Ovary (tissue), 9 donors: ENCODE data around the gene ACKR4. TPM values are rescaled to one million over a fixed set of nuclear protein-coding genes. Genes with fewer than 3 reads are reported as not detected.
"Not testable (repeated sequence)": the region's sequence is repeated elsewhere in the genome, so short reads cannot be mapped to it uniquely, and the experiment has no call there.

Experiments
- DNase-seq, 5 donors: peaks; one replicate each; pipeline ENCODE4 v3.0.0-alpha.2; 2019 to 2020
- H3K27ac ChIP-seq, 2 donors: fragments of 200-600 bp; one replicate each; pipeline versions ENCODE4 v1.5.1 to v1.8.0; 2019 to 2022
- H3K27me3 ChIP-seq: fragments of 200-600 bp; one replicate; pipeline ENCODE4 v1.8.0; 2022
- H3K36me3 ChIP-seq: fragments of 200-600 bp; sonication (generic); one replicate; pipeline ENCODE4 v1.5.1; 2019
- H3K4me1 ChIP-seq: one replicate; pipeline ENCODE4 v1.8.1; 2013; ENCODE audit warnings: mild to moderate bottlenecking, moderate library complexity; ENCODE audit not compliant: insufficient read depth
- H3K4me3 ChIP-seq: fragments of 200-600 bp; sonication (generic); one replicate; pipeline ENCODE4 v1.5.1; 2017
- H3K9me3 ChIP-seq, 2 donors: fragments of 200-600 bp in 1 of 2; sonication (generic) in 1 of 2; one replicate each; pipeline versions ENCODE4 v1.5.1 to v1.8.1; 2013 to 2019; ENCODE audit warnings: mild to moderate bottlenecking in 1 of 2, moderate library complexity in 1 of 2
- EP300 ChIP-seq: sonication (generic); formaldehyde crosslinking; IDR thresholded peaks from one replicate; pipeline ENCODE4 v1.6.1; 2017; ENCODE audit warnings: antibody characterized with exemption
- POLR2A ChIP-seq: fragments of 450-650 bp; IDR thresholded peaks from one replicate; pipeline ENCODE4 v1.6.1; 2017; ENCODE audit warnings: antibody characterized with exemption, mild to moderate bottlenecking, moderate library complexity
- WGBS, 3 donors: extraction: QIAGEN DNeasy Blood & Tissue Kit in 1 of 3; methylation state at CpG; one replicate each; pipeline versions ENCODE4 v1.1.5 to v1.1.7; 2013 to 2017; 5-methylcytosine and 5-hydroxymethylcytosine counted together
- intact Hi-C, 4 donors: fragments of 100-400 bp; cut with DNase I; formaldehyde crosslinking; loops; one replicate each; pipeline versions ENCODE4 v1.11.0 to v1.15.1; 2022 to 2023
- polyA plus RNA-seq, 2 donors: library from polyadenylated mRNA; stranded (reverse); fragments of 200-250 nt in 1 of 2; fragments of 350-450 nt in 1 of 2; fragmentation: Illumina TruSeq in 1 of 2; extraction: RNeasy Lipid Tissue Mini Kit (QIAGEN cat#74804) in 1 of 2; gene quantifications; one replicate each; pipeline ENCODE4 v1.2.3, GENCODE V29; 2013 to 2014
- total RNA-seq, 7 donors: library from RNA; depleted of rRNA in 2 of 7; stranded (reverse); fragments of >200 nt in 2 of 7; fragmentation: NEBNext Ultra II Directional in 3 of 7; extraction: Animal tissue kit (Norgen Biotek cat#: 25700) in 3 of 7; gene quantifications; one replicate each; pipeline versions ENCODE4 v1.1.0 to v1.2.4, GENCODE V29; 2016 to 2023
- TF ChIP-seq, protein P1 (sequence below), 3 donors: fragments of 450-650 bp in 2 of 3; fragments of 200-600 bp in 1 of 3; IDR thresholded peaks; one replicate each; pipeline versions ENCODE4 v1.5.1 to v1.8.0; 2016 to 2022; ENCODE audit warnings: antibody characterized with exemption in 3 of 3, mild to moderate bottlenecking in 1 of 3
- donor health status: DM: no; HTN: no; CAD: no; lungs with moderate emphysema.
- donor health status: DM: no; HTN: no; CAD: no.
- donor health status: Bipolar disorder and iron deficiency.
- donor health status: DM: yes; HTN: yes; CAD: no.
- donor health status: DM: no; HTN: no; CAD: no.
- donor health status: DM: yes; HTN: yes; CAD: no.

ACKR4 gene
- total and polyA plus RNA-seq, 9 donors: 0.17 to 5.4 (median 0.30) TPM

DNA sequence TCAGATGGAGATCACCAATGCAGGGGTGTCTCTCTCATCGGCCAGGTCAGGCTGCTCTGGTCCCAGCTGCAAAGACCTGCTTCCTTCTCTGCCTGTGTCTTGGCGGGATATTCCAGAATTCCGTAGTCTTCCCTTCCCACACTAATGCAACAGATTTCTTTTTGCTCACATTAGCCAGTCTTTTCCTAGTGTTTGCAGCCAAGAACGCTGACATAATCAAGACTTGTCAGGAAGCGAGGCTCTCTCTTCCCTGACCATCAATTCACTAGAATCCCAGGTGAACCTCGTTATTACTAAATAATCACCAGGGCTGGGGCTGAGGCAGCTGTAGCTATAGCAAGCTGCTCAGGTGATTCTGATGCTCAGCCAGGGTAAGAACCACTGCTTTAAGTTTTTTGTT is 43.2 kb upstream of the ACKR4 start:
- no peak overlapping the region for H3K4me3 ChIP-seq
- no peak overlapping the region for H3K27ac ChIP-seq
- H3K4me1 ChIP-seq: peaks cover 17% of the 10 kb centered on the region
- WGBS, 3 donors: 49 to 55% (median 50%) methylated on average over 6 of the region's 6 CpGs
- H3K9me3 ChIP-seq: no peaks in the 10 kb centered on the region
- no peak for DNase-seq
- no peaks in the 10 kb centered on the region for H3K27me3 ChIP-seq
- intact Hi-C loops: no loop called here
- TF ChIP-seq POLR2A (no peak), EP300 (no peak)
- TF ChIP-seq, protein P1, sequence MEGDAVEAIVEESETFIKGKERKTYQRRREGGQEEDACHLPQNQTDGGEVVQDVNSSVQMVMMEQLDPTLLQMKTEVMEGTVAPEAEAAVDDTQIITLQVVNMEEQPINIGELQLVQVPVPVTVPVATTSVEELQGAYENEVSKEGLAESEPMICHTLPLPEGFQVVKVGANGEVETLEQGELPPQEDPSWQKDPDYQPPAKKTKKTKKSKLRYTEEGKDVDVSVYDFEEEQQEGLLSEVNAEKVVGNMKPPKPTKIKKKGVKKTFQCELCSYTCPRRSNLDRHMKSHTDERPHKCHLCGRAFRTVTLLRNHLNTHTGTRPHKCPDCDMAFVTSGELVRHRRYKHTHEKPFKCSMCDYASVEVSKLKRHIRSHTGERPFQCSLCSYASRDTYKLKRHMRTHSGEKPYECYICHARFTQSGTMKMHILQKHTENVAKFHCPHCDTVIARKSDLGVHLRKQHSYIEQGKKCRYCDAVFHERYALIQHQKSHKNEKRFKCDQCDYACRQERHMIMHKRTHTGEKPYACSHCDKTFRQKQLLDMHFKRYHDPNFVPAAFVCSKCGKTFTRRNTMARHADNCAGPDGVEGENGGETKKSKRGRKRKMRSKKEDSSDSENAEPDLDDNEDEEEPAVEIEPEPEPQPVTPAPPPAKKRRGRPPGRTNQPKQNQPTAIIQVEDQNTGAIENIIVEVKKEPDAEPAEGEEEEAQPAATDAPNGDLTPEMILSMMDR (IDR thresholded peaks at IDR 0.05): no peak
- H3K36me3 ChIP-seq: no peaks in the 10 kb centered on the region

DNA sequence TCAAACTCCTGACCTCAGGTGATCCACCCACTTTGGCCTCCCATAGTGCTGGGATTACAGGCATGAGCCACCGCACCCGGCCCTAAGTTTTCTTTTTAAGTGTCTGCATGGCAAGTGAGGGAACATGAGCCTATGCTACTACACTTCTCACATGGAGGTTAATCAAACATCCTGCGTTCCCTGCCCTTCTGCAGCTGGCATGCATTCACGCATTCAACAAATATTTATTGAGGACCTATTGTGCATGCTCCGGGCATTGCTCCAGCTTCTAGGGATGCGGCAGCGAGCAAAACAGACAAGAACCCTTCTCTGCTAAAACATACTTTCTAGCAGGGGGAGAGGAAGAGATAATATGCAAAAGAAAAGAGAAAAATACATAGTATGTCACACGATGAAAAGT is 42.6 kb upstream of the ACKR4 start:
- intact Hi-C loops: no loop called here
- Histone ChIP-seq H3K27me3 (no peaks in the 10 kb centered on the region), H3K4me1 (peaks cover 17% of the 10 kb centered on the region), H3K27ac (no peak overlapping the region), H3K9me3 (no peaks in the 10 kb centered on the region), H3K4me3 (no peak overlapping the region), H3K36me3 (no peaks in the 10 kb centered on the region)
- 14 to 38% (median 16%) methylated on average over 8 of the region's 8 CpGs for WGBS, 3 donors
- TF ChIP-seq EP300 (no peak), POLR2A (no peak)
- TF ChIP-seq, protein P1 (IDR thresholded peaks at IDR 0.05): no peak
- peak in 1 of 5 donors; percentile 66 for DNase-seq

DNA sequence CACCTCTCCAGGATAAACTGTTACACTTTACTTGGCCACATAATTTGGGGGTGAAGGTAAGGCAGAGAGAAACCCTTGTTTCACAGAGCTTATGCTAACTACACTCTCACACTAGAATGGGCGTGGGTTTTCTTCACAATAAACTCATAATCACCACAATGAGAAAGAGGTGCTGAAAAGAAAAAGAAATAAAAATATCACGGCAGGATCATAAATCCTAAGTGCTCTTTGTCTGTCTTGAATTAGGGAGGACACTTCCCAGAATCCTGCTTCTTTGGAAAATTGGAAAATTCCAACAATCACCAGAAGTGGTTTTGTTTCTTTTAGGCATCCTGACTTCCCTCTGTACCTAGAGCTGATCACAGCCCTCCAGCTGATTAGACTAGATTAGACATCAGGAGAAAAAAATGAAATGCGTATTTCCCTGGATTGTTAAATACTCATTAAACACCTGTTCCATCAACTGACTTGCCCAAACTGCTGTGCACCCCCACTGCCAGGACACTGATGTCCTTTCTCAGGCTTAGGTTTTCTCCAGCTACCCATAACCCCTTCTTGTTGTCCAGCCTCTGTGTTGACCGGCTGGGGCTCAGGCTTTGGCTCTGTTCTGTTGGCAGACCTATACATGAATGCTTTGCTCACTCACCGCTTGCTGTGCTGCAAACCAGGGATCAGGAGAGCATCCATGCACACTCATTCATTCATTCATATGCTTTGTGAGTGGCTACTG is 41.6 kb upstream of the ACKR4 start:
- H3K27ac ChIP-seq: no peak overlapping the region
- TF ChIP-seq, protein P1 (IDR thresholded peaks at IDR 0.05): no peak
- TF ChIP-seq EP300: no peak
- TF ChIP-seq POLR2A: no peak
- H3K9me3 ChIP-seq: no peaks in the 10 kb centered on the region
- H3K4me1 ChIP-seq: peaks cover 11% of the 10 kb centered on the region
- intact Hi-C loops: no loop called here
- no peaks in the 10 kb centered on the region for H3K36me3 ChIP-seq
- no peaks in the 10 kb centered on the region for H3K27me3 ChIP-seq
- no peak for DNase-seq
- H3K4me3 ChIP-seq: no peak overlapping the region
- WGBS, 3 donors: 63 to 85% (median 84%) methylated on average over 5 of the region's 5 CpGs

DNA sequence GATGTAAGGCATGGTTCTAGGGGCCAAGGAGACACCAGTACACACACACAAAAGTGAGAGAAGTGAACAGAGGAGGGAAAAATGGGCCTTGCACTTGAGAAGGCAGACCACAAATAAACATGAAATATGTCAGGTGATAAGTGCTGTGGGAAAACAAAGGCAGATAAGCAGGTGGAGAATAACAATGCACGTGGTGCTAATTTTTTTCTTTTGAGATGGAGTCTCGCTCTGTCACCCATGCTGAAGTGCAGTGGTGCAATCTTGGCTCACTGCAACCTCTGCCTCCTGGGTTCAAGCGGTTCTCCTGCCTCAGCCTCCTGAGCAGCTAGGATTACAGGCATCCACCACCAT is 41.1 kb upstream of the ACKR4 start:
- 80 to 89% (median 83%) methylated on average over 3 of the region's 3 CpGs for WGBS, 3 donors

DNA sequence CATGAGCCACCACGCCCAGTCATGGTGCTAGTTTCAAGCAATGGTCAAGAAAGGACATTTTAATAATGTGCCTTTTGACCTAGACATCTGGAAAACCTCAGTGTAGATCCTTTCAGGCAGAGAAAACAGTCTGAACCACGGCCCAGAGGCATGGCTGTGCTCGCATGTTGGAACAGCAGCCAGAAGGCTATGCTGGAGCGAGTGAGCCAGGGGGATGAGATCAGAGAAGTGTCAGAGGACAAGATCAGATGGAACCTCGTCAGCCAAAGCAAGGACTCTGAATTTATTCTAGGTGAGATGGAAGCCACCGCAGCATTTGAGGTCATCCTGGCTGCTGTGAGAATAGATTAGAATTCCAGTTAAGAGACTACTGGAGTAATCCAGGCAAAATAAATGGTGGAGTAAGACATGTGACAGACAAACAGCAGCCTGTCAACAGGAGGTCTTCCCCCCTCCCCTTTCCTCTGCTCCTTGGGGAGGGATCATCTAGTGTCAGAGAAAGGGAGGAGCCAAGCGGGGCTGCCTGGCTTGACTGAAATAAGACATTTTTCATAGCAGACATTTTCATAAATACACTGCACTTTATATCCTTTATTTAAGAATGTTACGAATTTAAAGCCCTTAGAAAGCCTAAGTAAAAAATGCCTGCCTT is 40.4 kb upstream of the ACKR4 start:
- intact Hi-C loops: no loop called here
- TF ChIP-seq POLR2A: no peak
- no peak for TF ChIP-seq EP300
- TF ChIP-seq, protein P1 (IDR thresholded peaks at IDR 0.05): no peak
- no peaks in the 10 kb centered on the region for H3K36me3 ChIP-seq
- no peak overlapping the region for H3K4me3 ChIP-seq
- H3K27ac ChIP-seq: no peak overlapping the region
- WGBS, 3 donors: 59 to 83% (median 82%) methylated on average over 8 of the region's 8 CpGs
- no peaks in the 10 kb centered on the region for H3K27me3 ChIP-seq
- peaks cover 6% of the 10 kb centered on the region for H3K4me1 ChIP-seq
- DNase-seq: no peak
- no peaks in the 10 kb centered on the region for H3K9me3 ChIP-seq

More for the DNA sequence above, 41.1 kb upstream of the ACKR4 start:
- H3K36me3 ChIP-seq, intact Hi-C loops, H3K27me3 ChIP-seq, DNase-seq, H3K9me3 ChIP-seq, H3K4me1 ChIP-seq, H3K27ac ChIP-seq, H3K4me3 ChIP-seq: not testable (repeated sequence)
